DOHH2 (cell line): ENCODE measurements around the gene MARK4.

ENCODE experiments used
- EZH2phosphoT487 ChIP-seq: fragments of 200-600 bp; sonication (generic); IDR thresholded peaks from 2 replicates; pipeline ENCODE4 v1.6.1; 2017; ENCODE audit warnings: borderline replicate concordance, mild to moderate bottlenecking, antibody characterized with exemption, low read length, moderate library complexity, mixed read lengths
- TF ChIP-seq, protein P1 (sequence below): fragments of 200-600 bp; sonication (generic); IDR thresholded peaks from one replicate; pipeline ENCODE4 v1.5.1; 2014; ENCODE audit warnings: antibody characterized with exemption, mild to moderate bottlenecking, low read depth, low read length; ENCODE audit not compliant: poor library complexity, severe bottlenecking

DNA sequence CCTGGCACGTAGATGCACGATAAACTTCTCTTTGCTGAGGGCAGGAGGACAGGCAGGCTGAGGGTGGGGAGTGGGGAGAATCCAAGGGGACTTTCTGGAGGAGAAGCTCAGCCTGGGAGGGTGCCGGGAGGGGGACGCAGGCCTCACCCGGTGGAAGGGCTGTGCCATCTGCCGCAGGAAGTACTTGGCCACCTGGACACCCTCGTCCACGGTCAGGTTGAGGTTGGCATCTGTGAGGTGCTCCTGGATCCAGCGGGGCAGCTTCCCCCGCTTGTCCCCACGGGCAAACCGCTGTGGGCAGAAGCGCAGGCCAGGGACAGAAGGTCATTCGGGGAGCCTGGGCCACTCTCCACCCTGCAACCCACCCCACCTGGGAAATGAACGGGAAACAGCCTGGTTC, 101.0 kb downstream of the MARK4 start:
- TF ChIP-seq, protein P1, sequence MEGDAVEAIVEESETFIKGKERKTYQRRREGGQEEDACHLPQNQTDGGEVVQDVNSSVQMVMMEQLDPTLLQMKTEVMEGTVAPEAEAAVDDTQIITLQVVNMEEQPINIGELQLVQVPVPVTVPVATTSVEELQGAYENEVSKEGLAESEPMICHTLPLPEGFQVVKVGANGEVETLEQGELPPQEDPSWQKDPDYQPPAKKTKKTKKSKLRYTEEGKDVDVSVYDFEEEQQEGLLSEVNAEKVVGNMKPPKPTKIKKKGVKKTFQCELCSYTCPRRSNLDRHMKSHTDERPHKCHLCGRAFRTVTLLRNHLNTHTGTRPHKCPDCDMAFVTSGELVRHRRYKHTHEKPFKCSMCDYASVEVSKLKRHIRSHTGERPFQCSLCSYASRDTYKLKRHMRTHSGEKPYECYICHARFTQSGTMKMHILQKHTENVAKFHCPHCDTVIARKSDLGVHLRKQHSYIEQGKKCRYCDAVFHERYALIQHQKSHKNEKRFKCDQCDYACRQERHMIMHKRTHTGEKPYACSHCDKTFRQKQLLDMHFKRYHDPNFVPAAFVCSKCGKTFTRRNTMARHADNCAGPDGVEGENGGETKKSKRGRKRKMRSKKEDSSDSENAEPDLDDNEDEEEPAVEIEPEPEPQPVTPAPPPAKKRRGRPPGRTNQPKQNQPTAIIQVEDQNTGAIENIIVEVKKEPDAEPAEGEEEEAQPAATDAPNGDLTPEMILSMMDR: no peak
- TF ChIP-seq EZH2phosphoT487: no peak
